Measurements from ENCODE around the gene ALKBH8.
"Not testable (repeated sequence)": the region's sequence is repeated elsewhere in the genome, so short reads cannot be mapped to it uniquely, and the experiment has no call there.

ALKBH8 gene

DNA sequence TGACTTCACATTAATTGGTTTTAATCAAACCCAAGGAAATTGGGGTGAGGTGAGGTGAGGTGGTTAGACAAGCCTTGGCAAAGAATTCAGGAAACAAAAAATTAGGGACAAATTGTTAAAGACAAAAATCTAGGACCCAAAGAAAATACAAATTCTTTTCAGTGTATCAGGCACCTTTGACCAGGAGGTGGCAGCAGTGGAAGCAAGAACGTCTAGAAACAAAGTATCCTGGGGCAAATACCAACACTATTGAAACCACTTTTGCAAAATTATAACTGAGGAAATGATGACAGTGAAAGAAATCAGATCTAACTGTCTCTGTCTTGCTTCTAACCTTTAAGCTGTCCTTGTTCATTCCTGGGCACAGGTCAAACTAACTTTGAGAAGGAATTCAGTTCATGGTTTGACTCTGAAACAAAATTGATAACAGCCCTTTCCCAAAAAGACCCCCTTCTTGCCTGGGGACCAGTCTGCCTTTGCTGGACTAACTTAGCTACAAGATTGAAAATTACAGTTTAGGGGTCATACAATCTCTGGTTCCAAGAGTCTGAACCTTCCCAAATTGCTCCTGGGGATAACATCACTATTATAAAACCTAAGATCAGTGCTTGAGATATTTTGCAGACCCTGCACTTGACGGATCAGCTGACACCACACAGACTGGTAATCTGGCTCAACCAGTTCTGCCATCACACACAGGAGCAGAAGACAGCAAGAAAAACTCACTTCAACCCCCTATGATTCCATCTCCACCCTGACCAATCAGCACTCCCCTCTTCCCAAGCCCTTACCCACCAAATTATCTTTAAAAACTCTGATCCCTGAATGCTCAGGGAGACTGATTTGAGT is 11.2 kb upstream of the ALKBH8 start:
- peak; percentile 50 for DNase-seq

DNA sequence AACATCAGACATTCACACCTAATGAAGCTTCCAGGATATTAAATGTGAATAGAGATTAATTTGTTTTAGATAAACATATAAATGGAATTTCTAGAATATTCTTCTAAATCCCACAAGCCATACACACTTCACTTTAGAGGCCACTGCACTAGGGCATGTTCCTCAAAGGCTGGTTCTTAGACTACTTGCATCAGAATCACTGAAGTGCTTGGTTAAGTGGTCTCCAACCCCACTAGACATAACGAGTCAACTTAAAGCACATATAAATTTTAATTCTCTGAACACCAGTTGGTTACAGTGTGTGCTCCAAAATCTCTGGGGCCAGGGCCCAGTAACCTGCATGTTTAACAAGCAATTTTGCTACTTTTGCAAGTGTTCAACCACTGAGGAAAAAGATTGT is 7.9 kb upstream of the ALKBH8 start:
- DNase-seq = no peak

DNA sequence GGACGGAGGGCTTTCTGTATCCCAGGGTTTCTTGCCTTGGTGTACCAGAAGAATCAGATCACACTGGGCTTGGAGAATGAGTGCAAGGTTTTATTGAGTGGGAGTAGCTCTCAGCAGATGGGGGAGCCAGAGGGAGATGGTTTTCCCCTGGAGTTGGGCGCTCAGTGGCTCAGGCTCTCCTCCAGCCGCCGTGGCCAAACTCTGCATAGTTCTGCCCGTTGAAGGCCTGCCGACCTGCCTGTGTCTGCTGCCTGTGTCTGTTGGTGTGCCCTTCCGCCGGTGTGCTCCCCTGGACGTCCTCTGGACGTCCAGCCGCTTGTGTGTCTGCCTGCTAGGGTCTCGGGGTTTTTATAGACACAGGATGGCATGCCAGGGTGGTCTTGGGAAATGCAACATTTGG is 4.5 kb upstream of the ALKBH8 start:
- DNase-seq = no peak

DNA sequence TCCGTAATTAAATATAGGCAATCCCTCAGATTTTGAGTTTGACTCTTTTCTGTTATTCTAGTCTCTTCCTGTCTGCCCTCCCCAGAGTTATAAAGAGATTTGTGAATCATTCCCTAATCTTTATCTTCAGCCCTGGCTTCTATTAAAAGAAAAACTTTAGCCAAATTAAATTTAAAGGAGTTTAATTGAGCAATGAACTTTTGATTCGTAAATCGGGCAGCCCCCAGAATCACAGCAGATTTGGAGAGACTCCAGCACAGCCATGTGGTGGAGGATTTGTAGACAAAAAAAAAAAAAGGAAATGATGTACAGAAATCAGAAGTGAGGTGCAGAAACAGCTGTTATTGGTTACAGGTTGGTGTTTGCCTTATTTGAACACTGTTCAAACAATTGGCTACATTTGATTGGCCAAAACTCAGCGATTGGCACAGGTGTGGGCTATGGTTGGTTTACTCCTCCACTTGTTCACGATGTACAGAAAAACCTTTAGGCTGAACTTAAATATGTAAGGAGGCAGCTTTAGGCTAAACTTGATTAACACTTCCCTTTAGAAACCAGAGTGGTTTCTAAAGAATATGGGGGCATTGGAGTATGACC is 2.3 kb upstream of the ALKBH8 start:
- no peak for DNase-seq

DNA sequence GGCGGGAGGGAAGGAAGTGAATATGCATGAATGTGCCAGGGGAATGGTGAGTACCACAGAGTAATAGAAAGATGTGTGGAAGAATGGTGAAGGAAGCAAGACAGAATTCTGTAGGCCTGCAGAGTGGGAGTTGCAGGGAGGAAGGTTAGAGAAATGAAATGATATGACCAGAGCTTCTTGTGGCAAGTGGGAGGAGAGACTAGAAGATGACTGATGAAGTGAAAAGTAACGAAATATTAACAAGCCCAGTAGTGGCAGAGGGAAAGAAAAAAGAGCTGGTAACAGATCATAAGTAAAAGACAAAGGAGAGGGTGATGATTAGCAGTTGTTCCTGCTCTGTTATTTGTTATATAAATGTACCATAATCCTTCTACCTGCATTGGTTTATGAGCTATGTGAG is 1.0 kb upstream of the ALKBH8 start:
- no peak for DNase-seq

DNA sequence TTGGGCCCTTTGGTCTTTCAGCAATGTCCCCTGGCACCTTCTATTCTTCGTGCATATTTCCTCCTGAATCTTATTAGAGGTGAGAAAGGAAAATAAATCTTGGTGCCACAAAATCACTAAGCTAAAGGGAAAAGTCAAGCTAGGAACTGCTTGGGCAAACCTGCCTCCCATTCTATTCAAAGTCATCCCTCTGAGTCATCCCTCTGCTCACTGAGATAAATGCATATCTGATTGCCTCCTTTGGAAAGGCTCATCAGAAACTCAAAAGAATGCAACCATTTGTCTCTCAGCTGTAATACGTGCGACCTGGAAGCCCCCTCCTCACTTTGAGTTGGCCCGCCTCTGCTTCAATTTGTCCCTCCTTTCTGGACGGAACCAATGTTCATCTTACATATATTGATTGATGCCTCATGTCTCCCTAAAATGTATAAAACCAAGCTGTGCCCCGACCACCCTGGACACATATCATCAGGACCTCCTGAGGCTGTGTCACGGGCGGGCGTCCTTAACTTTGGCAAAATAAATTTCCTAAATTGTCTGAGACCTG is 493 bp upstream of the ALKBH8 start:
- not testable (repeated sequence) for DNase-seq

DNA sequence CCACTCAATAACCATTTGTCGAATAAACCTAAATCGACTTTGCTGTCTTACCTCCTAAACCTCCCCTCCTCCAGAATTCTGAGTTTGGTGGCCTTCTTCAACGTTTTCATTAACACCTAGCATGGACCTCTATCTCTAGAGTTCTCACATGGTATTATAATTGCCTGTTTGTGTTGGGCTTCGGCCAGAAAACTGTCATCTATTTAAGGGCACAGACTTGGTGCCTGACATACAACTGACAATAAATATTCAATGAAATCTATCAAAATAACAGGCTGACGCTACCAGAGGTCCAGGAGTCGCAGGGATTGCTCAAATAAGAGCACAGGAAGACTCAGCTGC is 687 bp downstream of the ALKBH8 start:
- no peak for DNase-seq

DNA sequence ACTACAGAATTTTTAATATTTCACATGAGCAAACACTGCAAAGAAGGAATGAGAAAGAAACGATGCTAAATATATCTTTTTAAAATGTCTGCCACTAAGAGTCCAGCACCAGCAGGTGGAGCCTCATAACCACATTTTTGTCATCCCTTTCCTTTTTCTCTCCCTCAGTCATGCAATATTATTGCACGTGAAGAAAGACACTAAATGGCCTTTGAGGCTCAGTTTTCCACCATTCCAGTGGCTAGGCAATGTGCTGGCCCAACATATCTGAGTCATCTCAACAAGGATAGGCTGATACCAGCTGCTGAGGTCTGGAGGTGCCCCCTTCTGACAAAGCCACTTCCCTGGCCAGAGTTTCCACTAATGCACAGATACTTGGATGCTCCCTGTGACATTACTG is 1.8 kb downstream of the ALKBH8 start:
- peak; percentile 66 for DNase-seq

DNA sequence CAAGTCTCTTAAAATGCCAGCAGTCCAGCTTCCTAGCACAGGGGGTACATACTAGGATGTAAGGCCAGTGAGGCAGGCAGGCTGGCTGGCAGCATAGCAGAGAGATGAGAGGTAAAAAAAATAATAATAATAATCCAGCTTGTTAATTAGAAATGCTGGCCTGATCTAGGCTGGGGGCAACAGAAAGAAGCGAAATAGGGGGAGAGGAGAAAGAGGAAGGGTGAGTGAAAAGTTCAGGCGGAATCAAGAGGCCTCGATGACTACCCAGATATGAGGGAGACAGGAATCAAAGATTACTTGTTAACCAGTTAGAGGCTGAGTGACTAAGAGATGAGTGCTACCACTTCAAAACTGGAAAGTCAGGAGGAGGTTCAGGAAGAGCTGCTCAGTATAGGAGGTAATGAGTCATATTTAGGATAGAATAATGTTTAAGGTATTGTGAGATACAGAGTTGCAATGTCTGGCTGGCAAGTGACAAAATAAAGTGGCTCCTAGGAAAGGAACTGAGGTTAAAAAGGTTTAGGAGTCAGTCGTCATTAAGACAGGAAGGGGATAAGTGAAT is 2.8 kb downstream of the ALKBH8 start:
- DNase-seq = peak; percentile 86

DNA sequence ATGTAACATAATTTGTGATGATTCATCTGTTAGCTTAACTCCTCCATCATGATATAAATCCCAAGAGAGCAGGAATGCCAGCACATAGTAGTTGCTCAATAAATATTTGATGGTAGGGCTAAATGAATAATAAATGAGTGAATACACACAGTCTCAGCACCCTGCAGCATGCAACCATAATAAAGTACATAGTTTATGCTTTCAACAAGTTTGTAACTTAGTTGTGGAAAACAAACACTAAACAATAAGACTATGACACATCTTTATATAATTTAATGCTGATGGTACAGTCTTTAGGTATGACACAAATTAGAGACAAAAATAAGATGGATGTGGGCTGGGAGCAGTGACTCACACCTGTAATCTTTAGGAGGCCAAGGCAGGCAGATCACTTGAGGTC is 3.8 kb downstream of the ALKBH8 start:
- peak; percentile 73 for DNase-seq

DNA sequence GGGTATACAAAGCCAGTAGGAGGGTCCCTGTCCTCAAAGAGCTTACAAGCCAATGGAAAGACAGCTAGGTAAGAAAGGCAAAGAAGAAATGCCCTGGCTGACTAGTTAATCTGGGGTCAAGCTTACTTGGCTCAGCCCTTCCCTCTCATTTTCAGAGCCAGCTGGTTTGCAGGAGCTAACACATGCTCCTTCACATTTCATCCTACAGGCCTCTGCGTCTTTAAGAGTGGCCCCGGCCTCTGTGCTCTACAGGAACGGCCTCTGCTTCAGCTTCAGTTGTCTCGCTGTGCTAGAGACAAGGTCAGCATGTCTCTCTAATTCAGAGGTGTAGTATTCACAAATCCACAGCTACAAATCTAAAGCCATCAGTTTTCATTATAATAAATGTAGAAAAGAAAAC is 15.2 kb downstream of the ALKBH8 start:
- DNase-seq = no peak

DNA sequence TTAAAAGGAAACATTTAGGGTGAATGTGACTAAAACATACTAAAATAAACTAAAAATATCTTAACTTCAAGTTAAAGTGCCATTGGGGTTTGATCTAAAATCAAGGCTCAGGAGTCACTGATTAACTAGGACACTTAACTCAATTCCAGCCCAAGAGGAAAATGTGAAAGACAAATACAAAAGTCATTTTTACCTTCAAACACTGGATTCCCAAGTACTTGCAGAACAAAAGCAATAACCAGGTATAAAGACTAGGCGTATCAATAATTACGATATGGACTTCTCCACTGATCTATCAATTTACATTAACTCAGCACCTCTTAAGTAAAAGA is 15.6 kb downstream of the ALKBH8 start:
- DNase-seq = no peak

DNA sequence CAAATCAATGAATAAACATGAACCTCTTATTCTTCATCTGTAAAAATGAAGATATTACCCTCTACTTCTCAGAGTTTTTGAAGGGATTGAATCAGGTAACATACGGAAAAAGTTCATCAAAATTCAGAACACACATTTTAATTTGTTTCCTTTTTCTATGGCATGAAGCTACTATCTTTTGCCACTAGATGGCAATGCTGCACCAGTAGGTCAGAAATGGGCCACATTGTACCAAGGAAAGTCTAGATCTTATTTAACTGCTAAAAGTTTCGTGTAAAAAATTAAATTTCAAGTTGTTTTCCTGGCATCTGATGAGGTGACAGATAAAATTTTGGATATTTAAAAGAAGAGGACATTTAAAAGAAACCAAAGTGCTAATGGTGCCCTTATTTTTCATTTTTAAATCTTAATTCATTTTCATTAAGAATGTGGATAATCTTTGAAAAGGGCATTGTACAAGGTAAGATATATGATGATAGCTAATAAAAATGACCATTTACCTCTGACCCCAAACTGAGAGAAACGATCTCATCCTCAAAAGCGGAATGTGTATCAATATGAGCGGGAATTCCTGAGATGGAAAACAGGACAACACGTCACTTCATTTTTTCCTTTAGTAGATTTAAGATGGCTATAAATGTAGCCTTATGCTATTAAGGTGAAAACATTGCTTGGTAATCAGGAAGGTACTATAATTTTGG is 16.1 kb downstream of the ALKBH8 start:
- DNase-seq = peak; percentile 41

DNA sequence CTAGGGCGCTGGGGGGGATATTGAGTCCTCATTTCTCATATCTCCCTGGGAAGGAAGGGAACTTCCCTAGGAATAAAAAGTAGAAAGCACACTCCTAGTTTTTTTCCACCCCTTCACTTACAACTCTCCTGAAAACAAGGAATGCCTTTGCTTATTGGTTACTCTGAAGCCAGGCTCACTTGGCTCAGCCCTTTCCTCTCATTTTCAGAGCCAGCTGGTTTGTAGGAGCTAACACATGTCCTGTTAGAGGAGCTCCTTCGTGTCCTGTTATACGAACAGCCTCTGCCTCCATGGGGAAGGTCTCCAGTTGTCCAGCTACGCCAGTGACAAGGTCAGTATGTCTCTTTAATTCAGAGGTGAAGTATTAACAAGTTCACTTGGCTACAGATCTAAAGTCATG is 17.6 kb downstream of the ALKBH8 start:
- DNase-seq = no peak

DNA sequence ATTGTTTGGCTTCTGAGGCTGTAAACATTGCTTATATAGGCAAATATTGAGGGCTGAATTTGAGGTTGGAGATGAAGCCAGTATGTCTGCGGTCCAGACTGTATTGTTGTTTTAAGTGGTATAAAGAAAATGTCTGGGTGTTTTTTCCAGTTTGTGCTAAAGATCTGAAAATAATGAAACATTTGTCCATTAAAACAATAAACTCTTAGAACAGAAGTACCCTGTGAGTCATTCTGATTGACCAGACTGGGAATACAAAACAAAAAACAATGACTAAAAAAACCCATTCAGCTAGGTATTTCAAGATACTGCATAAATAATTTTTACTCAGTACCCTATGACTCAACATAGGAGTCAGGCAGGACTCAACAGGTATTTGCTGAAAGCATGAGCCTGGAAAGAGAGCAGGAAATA is 20.4 kb downstream of the ALKBH8 start:
- DNase-seq = peak; percentile 22

DNA sequence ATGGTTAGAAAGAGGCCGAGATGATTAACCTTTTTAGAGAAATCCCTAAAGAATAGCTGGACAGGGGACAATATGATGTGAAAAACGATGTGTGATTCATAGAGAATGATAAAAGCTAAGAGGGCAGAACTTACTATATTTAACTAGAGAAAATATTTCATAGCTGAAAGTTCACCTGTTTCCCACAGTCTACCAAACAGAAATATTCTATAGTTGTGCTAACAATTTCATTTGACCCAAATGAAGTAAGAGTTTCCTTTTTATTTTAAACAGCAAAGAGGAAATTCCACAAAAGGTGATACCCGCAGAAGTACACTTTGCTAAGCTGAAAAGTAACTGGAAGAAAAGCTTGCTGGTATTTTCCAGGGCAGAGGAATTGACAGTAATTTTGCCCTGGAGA is 26.7 kb downstream of the ALKBH8 start:
- DNase-seq = no peak

DNA sequence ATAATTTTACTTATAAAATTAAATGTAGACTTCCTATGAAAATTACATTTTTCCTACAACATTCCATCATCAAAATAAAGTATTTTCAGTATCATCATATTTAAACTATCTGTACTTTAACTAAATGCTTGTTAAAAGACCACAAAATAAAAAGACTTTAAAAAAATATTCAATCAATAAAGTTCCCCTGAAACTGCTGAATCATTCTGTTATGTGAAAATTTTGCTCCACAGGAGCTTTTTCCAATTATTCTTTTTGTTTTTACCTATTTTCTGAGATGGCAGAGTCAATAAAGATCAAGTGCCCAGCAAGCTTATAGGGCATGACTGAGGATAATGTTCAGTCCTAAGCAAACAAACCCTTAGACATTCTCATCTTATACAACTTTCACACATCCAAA is 27.3 kb downstream of the ALKBH8 start:
- no peak for DNase-seq

DNA sequence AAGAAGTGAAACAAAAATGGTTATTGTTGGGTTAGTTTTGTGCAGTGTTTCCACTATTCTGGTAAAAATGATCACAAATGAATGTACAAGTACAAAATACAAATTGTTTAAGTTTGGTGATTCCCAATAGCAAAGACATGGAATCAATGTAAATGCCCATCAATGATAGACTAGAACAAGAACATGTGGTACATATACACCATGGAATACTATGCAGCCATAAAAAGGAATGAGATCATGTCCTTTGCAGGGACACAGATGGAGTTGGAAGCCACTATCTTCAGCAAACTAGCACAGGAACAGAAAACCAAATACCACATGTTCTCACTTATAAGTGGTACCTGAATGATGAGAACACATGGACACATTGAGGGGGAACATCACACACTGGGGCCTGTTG is 28.4 kb downstream of the ALKBH8 start:
- not testable (repeated sequence) for DNase-seq

DNA sequence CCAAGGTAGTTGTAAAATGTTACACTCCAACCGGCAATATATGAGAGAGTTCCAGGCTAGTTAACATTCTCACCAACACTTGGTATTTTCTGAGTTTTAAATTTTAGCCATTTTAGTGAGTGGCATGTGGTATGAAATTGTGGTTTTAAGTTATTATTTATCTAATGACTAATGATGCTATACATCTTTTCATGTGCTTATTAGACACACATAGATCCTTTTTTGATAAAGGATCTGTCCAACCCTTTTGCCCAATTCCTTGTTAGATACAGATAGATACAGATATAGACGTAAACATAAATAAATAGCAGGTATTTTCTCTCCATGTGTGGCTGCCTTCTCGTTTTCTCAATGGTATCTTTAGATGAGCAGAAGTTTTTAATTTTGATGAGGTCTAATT is 39.3 kb downstream of the ALKBH8 start:
- no peak for DNase-seq

DNA sequence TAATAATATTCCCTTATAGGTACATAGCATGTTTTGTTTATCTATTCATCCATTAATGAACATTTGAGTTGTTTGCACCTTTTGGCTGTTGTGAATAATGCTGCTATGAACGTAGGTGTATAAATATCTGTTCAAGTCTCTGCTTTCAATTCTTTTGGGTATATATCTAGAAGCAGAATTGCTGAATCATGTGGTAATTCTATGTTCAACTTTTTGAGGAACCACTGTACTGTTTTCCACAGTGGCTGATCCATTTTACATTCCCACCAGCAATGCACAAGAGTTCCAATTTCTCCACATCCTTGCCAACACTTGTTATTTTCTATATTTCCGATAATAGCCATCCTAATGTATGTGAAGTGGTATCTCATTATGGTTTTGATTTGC is 56.7 kb downstream of the ALKBH8 start:
- no peak for DNase-seq

DNA sequence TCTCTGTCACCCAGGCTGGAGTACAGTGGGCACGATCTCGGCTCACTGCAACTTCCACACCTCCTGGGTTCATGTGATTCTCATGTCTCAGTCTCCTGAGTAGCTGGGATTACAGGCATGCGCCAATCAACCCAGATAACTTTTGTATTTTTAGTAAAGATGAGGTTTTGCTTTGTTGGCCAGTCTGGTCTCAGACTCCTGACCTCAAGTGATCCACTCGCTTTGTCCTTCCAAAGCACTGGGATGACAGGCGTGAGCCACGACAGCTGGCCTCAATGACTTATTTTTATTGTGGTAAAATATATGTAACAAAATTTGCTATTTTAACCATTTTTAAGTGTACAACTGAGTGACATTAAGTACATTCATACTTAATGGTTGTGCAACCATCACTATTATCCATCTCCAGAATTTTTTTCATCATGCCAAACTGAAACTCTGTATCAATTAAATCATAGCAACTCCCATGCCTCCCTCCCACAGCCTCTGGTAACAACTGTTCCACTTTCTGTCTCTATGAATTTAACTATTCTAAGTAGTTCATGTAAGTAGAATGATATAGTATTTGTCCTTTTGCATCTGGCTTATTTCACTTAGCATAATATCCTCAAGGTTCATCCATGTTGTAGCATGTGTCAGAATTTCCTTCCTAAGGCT is 57.2 kb downstream of the ALKBH8 start:
- DNase-seq = no peak

DNA sequence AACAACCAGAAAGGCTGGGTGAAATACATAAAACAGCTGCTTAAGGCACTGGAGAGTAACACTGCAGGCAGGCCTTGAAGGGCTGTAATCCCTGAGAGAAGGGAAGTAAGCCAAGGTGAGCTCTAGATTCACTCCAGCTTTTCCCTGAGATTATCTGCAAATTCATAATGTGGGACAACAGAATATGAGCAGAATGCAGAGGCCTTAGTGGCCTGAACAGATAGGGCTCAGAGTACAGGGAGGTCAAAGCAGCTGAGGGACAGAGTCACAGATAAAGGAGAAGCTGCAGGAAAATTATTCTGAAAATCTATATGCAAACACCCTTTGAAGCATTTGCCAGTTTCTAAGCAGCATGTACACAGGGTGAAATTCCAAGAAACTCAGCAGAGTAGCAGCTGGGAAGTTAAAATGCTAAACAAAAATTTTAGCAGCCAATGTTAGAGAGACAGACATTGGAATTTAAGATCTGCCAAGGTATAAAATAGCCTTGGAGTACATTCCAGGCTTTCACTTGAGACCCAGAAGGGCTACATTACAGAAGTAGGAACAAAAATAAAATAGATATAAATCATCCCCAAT is 59.8 kb downstream of the ALKBH8 start:
- no peak for DNase-seq

DNA sequence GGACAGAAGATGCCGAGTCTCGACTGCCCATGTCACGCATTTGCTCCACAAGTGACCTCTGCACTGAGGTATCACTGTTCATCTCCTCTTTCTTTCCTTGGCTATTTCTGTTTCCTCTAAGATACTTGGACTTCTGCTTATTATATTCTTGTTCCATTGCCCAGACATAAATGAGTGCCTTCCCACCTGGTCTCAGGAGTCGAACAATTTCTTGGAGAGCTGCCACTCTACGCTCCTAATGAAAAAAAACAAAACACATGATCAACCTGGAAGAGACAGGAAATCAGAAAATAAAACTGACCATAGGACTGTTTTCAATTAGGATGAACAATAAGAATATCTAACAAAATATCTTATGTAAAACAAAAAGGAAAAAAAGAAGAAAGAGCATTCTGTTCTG is 60.6 kb downstream of the ALKBH8 start:
- DNase-seq = no peak
